Left forelimb (tissue), 1 donor: ENCODE data around the gene FBXO24.
"Not testable (repeated sequence)": the region's sequence is repeated elsewhere in the genome, so short reads cannot be mapped to it uniquely, and the experiment has no call there.

Experiments used
- DNase-seq: peaks from one replicate; pipeline ENCODE4 v3.0.0-alpha.2; 2018; ENCODE audit warnings: low spot score

Gene FBXO24

DNA sequence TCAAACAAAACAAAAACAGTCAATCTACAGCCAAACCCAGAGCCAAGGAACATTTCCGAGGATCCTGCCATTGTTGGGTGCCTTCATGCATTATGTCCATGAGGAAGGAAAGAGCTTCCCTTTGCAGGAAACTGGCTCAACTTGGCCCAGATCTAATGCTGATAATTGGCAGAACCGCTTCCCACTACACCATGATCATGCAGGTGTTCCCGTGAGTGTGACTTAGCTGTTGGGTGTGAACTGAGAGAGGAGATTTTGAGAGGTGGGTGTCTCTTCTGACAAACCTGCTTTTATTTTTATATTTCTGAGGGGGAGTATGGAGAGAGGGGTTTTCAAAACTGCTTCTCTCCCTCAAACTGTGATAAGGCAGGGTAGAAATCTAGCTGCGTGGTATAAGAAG lies 27.0 kb upstream of the FBXO24 start:
- DNase-seq: no peak

DNA sequence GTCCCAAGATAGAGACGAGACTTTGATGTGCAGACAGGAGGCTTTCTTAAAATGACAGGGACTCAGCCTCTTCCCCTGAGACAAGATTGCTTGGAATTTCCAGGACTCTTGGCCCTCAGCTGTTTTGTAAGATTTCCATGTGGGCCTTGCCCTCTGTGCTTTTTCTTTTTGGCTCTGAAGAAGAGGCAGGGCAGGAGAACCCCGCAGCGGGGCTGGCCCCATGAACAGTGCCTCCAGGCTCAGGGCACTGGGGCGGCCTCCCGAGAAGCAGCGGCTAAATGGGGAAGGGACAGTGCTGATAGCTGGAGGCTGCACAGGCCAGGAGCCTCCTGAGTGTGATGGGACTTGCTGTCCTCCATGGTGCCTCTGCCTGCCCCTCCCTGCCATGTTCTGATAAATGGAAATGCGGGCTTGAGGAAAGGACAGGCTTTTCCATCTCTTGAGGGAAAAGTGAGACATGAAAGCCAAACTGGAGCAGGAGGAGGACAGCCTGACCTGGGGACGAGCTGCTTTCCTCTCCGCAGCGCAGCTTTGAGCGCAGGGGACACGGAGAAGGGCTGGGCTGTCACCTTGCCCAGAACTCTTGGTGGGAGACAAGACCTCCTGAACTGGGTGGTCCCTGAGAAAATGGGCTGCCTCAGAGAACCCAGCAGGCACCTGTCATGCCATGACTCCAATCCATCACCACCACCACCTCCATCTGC lies 24.5 kb upstream of the FBXO24 start:
- no peak for DNase-seq

DNA sequence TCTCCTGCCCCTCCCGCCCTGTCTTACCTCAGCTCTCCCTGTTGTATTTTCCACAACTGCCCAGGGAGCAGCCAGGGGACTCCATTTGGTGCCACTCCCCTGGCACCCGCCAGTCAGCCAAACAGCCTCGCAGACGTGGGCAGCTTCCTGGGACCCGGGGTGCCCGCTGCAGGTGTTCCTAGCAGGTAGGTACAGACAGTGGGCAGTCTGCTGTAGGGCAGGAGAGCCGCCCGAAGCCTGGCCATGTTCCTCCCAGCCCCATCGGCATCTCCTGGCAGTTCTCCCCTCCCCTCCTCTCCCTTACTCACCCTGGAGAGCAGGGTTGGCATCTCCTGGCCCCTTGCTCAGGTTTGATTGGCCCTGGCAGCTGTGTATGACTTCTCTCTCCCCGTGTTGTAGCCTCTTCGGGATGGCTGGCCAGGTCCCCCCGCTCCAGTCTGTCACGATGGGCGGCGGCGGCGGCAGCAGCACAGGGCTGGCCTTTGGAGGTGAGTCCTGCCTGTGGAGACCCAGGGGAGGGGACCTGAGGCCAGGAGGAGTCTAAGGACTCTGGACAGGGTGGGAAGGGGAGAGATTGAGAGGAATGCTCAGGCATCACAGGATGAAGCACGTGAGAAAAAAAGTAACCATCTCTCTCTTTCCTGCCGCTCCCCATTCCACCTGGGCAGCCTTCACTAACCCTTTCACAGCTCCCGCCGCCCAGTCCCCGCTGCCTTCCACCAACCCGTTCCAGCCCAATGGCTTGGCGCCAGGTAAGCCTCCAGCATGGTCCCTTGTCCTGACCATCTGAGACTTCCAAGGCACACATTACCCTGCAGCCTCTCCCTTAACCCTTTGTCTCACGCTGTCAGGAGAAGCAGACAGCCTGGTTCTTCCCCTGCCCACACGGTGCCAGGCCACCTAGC lies 23.7 kb upstream of the FBXO24 start:
- DNase-seq: peak; percentile 60

DNA sequence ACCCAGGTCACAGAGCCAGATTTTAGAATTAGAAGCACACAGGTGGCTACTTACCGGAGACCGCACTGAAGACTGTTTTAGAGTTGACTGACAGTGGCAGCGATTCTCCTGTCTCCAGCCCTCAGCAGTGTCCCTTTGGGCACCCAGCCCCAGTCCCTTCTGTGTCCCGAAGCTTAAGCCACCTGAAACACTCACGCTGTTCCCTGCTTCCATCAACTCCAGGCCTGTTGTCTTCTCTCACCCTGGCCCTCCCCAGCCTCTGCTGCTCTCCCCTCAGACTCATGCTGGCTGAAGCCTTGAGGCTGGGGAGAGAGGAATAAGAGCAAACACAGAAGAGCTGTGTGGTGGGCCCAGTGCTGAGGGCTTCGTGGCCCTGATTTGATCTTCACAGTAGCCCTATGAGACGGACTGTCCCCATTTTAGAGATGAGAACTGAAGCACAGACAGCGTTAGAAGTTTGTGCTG lies 23.0 kb upstream of the FBXO24 start:
- DNase-seq: peak; percentile 44

DNA sequence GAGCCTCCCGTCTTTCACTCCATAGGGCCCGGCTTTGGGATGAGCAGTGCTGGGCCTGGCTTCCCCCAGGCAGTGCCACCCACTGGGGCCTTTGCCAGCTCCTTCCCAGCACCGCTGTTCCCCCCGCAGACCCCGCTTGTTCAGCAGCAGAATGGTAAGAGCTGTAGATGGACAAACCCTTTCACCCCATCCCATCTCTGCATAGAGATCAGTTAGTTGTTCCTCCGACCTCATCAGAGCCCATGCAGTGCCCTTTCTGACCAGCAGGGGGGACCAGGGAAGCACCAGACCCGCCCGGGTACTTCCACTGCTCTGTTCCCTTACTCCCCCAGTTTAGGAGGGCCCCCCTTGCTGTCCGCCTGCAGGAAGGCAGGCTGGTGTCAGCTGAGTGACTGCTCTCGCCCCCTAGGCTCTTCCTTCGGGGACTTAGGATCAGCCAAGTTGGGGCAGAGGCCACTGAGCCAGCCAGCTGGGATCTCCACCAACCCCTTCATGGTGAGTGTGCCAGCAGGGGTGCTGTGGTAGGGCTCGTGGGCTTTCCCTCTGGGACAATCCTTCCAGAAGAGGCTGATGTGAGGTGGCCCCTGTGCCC lies 22.2 kb upstream of the FBXO24 start:
- DNase-seq: peak; percentile 77

DNA sequence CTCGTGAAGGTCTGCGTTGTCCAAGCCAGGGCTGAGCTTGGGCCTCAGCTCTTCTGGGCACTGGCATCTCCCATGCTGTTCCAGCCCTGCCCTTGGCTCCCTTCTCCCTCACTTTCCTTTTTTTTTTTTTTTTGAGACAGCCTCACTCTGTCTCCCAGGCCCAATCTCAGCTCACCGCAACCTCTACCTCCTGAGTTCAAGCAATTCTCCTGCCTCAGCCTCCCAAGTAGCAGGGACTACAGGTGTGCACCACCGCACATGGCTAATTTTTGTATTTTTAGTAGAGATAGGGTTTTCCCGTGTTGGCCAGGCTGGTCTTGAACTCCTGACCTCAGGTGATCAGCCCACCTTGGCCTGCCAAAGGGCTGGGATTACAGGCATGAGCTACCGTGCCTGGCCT lies 21.7 kb upstream of the FBXO24 start:
- DNase-seq: not testable (repeated sequence)

- DNase-seq: peak; percentile 30
Observed at GRCh38 chr7:100565133-100565571, 21.0 kb upstream of the FBXO24 start.

DNA sequence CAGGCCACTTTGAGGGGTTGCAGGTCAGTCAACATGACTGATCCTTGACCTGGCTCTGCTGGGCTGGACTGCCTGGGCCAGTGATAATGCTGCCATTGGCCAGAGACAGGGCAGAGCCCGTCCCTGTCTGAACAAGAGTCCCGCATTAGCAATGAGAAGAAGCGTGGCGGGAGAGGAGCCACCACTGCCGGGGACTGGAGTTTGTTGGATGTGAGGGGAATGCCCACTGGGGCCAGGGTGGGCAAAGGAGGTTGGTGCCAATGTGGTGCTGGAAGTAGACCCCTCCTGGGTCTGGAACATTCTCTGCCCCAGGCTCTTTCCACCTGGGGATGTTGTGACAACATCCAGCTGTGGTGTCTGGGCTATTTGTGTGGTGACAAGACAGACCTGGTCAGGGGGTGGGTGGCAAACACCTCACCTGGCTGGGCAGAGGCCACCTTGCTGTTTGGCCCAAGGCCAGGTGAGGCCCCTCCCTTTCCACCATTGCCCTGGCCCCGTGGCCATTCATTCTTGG lies 20.1 kb upstream of the FBXO24 start:
- peak; percentile 47 for DNase-seq

DNA sequence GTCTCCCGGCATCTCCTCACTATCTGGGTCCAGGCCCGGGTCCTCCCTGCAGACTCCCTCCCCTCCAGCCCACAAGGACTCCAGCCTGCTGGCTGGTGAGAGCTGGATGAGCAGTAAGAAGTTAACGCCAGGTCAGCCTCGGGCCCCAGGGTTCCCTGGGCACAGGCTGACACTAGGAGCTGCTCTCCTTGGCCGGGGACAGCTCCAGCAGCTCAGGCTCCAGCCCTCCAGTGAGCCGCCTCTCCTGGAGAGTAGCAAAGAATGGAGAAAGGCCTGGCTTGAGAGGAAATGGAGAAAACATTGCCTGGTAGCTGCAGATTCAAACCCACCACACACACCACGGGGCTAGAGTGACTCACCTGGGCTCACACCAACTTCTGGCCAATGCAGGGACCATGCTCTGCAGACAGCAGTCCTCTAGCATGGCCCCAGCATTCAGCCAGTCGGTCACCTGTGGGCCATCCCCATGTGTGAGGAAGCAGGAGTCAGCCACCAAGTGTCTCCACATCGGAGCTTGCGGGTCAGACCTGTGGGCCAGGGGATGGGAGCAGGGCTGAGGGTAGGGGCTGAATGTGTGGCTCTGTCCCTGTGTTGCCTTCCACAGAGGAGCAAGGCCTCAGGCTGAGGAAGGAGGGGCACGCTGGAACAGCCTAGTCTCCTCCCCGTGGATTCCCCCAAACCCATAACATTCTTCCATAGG lies 18.9 kb upstream of the FBXO24 start:
- peak; percentile 62 for DNase-seq

DNA sequence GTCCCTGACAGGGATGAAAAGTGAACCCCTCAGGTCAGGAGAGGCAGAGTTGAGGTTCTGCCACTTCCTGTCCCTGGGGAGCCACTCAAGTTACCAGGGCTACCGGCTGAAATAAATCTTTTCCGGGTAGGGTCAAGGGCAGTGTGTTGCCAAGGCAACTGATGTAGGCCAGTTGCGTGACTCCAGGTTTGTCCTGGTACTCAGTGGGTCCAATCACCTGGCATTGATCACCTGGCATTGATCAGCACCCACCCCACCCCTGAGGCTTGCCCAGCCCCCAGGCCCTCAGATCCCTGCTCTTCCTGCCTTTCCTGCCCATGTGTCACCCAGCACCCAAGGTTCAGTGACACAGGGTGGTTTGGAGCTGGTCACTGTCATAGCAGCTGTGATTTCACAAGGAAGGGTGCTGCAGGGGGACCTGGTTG lies 18.4 kb upstream of the FBXO24 start:
- DNase-seq: no peak

GRCh38 chr7:100568176-100568895 lies 17.8 kb upstream of the FBXO24 start:
- peak; percentile 57 for DNase-seq

DNA sequence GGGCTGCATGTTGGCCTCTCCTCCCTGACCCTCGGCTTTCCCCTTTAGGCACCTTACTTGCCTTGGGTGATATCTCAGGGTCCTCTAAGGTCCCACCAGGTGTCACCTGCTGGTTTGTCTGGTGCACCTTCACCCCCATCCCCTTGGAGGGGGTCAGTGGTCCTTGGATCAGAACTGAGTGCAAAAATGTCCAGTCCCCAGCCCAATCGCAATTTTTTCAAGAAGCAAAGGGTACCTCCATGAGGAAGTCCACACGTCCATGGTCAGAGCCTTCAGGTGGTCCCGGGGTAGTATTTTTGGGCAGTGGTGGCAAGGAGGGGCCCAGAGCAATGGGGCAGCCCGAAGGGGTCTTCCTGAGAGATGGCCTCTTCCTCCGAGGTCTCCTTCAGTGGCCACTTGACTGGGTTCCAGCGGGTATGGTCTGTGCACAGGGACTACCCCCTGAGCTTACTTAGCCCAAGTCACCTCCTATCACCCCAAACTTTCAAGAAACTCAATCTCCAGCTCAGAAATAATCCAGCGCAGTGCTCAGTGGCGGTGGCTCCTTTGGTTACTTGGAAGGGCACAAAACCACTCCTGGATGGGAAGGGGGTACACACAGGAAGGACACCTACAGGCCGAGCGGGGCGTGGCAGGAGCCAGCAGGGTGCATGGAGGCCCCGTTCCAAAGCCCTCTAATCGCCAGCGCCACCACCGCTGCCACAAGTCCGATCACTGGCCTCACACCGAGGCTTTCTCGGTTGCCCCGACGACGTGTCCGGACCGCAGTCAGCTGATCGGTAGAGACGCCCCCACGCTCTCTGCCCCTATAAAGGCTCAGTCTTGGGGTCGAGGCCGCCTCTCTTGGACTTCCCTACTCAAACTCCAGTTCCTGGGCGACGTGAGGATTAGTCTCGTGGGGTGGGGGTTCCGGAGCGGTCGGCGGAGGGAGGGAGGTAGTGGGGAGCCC lies 17.0 kb upstream of the FBXO24 start:
- DNase-seq: peak; percentile 69

DNA sequence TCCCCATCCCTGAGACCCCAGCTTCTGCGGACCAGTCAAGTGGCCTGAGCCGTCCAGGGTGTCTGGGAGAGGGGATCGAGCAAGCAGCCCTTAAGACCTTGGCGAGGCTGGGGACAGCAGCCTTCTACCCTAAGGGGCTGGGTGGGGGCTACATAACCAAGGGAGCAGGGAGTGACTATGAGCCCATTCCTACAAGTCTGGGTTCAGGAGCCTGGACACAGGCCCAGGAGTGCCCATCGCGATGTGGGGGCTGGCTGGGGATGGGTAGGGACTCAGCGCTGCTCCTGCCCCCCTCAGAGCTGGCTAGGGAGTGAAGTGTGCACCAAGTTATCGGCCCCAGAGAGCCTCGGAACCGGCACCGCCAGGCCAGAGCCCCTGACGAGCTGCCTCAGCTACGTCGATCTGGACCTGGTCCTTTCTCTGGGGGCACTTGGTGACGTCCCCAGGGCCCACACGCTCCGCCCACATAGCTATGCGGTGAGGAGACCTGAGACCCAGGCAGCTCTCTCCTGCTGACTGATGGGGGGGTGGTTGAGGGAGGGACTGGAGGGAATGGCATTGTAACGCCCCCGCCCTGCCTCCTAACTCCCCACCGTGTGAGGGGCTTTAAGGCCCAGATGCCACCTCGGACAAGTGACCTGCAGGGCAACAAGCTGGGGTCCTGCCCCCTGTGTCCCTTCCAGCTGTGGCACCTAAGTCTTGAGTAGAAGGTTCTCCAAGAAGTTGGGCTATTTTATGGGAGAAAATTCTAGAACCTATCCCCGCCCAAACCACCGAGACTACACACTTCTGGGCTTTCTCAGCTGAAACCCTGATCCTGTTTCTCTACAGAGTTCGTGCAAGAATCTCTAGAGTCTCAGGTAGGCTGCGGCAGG lies 14.9 kb upstream of the FBXO24 start:
- DNase-seq: no peak

- DNase-seq: no peak
Observed at GRCh38 chr7:100571829-100572116, 14.4 kb upstream of the FBXO24 start.

DNA sequence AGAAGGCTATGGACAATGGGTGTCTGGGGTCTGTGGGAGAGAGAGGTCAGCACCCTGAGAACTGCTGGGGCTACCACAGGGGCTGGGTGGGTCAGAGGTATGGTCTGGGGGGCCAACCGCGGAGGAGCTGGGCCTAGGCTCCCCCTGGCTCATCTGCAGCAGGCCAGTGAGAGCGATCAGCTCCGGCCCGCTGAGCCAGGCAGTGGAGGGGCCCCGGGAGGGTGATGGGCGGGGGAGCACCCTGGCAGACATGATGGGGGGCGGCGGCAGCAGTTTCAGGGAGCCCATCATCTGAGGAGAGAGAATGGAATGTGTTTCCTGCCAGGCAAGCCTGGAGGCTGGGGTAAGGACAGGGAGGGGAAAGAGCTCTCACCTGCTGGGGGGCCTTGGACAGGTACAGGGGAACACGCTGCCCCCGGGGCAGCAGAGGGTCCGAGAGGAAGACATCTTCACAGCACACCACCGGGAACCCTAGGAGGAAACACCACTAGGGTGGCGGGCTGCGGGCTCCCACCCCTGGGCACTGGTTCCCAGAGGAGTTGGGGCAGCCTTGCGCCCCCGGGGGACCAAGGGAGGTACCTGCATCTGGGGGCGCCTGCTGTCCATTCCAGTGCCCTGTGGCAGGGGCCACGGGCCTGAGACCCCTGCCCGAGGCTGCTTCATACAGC lies 13.7 kb upstream of the FBXO24 start:
- DNase-seq: no peak

DNA sequence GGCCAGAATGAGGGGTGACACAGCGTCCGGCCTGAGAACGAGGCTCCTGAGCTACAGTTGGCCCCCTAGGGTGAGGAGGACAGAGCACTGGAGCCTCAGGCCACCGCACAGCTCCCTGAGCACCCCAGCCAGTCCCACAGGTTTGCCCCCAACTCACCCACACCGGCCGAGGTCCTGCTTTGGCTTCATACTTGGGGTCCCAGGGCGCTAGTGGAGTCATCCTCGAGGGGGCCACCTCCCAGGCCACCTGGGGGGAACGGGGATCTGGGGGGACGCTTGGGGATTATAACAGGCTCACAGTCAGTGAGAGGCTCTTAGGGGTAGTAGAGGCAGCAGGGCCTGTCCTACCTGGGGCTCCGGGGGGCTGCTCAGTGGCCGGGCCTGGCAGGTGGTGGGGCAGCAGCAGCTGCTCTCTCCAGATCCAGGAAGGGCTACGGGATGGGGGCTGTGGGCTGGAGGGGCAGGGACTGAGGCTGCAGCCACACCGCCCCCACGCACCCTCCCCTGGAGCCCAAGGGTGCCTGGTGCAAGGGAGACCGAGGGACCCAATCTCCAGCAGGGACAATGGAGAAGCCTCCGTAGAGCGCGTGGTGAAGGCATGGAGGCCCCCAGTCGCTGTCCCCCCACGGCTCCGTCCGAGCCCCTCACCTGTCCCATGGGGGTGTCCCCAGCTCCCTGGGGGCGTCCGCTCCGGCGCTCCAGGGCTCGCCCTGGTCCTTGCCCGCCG lies 13.0 kb upstream of the FBXO24 start:
- DNase-seq: no peak

GRCh38 chr7:100573691-100574361 lies 12.3 kb upstream of the FBXO24 start, which contains the start of gene SAP25:
Gene SAP25, minus strand, starts transcription at chr7:100573900. Its CDS starts 158 bp downstream, at chr7:100573742.
- no peak for DNase-seq
